Panc1 (cell line): ENCODE results near the gene GLS.

ENCODE experiments used
- CTCF ChIP-seq: fragments of 450-650 bp; IDR thresholded peaks from 2 replicates; pipeline ENCODE4 v1.5.1; 2017; ENCODE audit warnings: mild to moderate bottlenecking
- POLR2AphosphoS5 ChIP-seq: IDR thresholded peaks from 2 replicates; pipeline ENCODE4 v1.6.1; 2012; ENCODE audit warnings: mild to moderate bottlenecking, low read depth, low read length, moderate library complexity
- SIN3A ChIP-seq: IDR thresholded peaks from 2 replicates; pipeline ENCODE4 v1.6.1; 2012; ENCODE audit warnings: low read depth, mild to moderate bottlenecking, low read length, moderate library complexity, borderline replicate concordance; ENCODE audit not compliant: insufficient read depth
- TCF7L2 ChIP-seq: IDR thresholded peaks from 2 replicates; pipeline ENCODE4 v1.6.1; 2011; ENCODE audit warnings: mild to moderate bottlenecking, low read depth, low read length, inconsistent platforms
- TF ChIP-seq, protein P1 (sequence below), 2 experiments: IDR thresholded peaks; 2 replicates each; pipeline ENCODE4 v1.6.1; 2011 to 2012; ENCODE audit warnings: low read depth in 2 of 2, control low read depth in 1 of 2, low read length in 1 of 2, mild to moderate bottlenecking in 1 of 2, moderate library complexity in 1 of 2; ENCODE audit not compliant: insufficient read depth in 1 of 2

GRCh38 chr2:190891889-190892288 lies 11.3 kb downstream of the GLS start:
- TF ChIP-seq CTCF: no peak
- TF ChIP-seq POLR2AphosphoS5: no peak
- TF ChIP-seq, protein P1, sequence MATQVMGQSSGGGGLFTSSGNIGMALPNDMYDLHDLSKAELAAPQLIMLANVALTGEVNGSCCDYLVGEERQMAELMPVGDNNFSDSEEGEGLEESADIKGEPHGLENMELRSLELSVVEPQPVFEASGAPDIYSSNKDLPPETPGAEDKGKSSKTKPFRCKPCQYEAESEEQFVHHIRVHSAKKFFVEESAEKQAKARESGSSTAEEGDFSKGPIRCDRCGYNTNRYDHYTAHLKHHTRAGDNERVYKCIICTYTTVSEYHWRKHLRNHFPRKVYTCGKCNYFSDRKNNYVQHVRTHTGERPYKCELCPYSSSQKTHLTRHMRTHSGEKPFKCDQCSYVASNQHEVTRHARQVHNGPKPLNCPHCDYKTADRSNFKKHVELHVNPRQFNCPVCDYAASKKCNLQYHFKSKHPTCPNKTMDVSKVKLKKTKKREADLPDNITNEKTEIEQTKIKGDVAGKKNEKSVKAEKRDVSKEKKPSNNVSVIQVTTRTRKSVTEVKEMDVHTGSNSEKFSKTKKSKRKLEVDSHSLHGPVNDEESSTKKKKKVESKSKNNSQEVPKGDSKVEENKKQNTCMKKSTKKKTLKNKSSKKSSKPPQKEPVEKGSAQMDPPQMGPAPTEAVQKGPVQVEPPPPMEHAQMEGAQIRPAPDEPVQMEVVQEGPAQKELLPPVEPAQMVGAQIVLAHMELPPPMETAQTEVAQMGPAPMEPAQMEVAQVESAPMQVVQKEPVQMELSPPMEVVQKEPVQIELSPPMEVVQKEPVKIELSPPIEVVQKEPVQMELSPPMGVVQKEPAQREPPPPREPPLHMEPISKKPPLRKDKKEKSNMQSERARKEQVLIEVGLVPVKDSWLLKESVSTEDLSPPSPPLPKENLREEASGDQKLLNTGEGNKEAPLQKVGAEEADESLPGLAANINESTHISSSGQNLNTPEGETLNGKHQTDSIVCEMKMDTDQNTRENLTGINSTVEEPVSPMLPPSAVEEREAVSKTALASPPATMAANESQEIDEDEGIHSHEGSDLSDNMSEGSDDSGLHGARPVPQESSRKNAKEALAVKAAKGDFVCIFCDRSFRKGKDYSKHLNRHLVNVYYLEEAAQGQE (IDR thresholded peaks at IDR 0.05; ENCODE audit: insufficient read depth in 1 of 2, low read depth in 2 of 2, low read length in 1 of 2): no peak
- TF ChIP-seq SIN3A: no peak
- TF ChIP-seq TCF7L2: no peak
